OCI-LY3 (cell line): ENCODE results near the gene DPAGT1.

Experiments
- EZH2phosphoT487 ChIP-seq: fragments of 200-600 bp; shearing (Covaris generic); IDR thresholded peaks from 2 replicates; pipeline ENCODE4 v1.6.1; 2018; ENCODE audit warnings: antibody characterized with exemption, mixed run types, low read depth
- TF ChIP-seq, protein P1 (sequence below): fragments of 200-600, 300-600 bp; sonication (generic); IDR thresholded peaks from 2 replicates; pipeline ENCODE4 v1.5.1; 2014; ENCODE audit warnings: antibody characterized with exemption, low read length, low read depth

DNA sequence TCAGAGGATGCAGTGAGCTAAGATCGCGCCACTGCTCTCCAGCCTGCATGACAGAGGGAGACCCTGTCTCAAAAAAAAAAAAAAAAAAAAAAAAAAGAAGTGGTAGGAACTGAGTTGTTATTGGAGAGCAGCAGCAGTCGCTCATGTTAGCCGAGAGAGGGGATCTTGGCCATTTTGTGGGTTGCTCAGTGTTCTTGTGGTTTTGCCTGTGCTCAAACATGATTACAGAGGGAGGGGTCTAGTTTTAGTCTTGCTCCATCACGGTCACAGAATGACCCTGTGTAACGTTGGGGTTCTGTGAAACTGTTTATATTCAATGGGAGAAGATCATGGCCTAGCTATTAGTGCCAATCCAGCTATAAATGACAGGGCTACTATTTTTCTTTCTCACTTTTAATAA is 1.9 kb downstream of the DPAGT1 start:
- TF ChIP-seq, protein P1, sequence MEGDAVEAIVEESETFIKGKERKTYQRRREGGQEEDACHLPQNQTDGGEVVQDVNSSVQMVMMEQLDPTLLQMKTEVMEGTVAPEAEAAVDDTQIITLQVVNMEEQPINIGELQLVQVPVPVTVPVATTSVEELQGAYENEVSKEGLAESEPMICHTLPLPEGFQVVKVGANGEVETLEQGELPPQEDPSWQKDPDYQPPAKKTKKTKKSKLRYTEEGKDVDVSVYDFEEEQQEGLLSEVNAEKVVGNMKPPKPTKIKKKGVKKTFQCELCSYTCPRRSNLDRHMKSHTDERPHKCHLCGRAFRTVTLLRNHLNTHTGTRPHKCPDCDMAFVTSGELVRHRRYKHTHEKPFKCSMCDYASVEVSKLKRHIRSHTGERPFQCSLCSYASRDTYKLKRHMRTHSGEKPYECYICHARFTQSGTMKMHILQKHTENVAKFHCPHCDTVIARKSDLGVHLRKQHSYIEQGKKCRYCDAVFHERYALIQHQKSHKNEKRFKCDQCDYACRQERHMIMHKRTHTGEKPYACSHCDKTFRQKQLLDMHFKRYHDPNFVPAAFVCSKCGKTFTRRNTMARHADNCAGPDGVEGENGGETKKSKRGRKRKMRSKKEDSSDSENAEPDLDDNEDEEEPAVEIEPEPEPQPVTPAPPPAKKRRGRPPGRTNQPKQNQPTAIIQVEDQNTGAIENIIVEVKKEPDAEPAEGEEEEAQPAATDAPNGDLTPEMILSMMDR: no peak
- no peak for TF ChIP-seq EZH2phosphoT487
